GM12875 (cell line): Measurements from ENCODE around the gene SUPT20H.
A peak's percentile ranks its signal among the peaks of the same experiment; 100 is the strongest.
"Not testable (repeated sequence)": the region's sequence is repeated elsewhere in the genome, so short reads cannot be mapped to it uniquely, and the experiment has no call there.

Source experiments
- H3K4me3 ChIP-seq: one replicate; pipeline ENCODE4 v1.5.1; 2011; ENCODE audit warnings: low read depth, low read length, control low read depth
- TF ChIP-seq, protein P1 (sequence below): IDR thresholded peaks from 2 replicates; pipeline ENCODE4 v1.5.1; 2011; ENCODE audit warnings: low read depth, mild to moderate bottlenecking, control low read depth, inconsistent platforms, low read length, moderate library complexity, borderline replicate concordance; ENCODE audit not compliant: insufficient read depth

Gene SUPT20H

DNA sequence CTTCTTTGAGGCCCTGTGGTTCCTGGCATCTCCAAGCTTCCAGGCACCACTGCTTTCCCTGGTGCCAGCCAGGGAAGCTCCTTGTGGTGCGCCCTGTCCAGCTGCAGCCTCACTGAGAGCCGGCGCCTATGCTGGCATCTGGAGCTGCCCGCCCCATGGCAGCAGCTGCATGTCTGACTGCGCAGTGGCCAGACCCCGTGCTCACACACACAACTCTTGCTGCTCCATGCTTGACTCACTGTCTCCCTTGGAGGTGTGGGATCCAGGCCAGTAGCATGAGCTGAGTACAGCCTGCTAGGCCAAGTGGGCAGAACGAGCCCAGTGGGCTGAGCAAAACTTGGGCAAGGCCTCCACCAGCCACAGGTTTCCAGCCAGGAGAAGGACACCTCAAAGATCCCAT lies 11.5 kb upstream of the SUPT20H start:
- TF ChIP-seq, protein P1, sequence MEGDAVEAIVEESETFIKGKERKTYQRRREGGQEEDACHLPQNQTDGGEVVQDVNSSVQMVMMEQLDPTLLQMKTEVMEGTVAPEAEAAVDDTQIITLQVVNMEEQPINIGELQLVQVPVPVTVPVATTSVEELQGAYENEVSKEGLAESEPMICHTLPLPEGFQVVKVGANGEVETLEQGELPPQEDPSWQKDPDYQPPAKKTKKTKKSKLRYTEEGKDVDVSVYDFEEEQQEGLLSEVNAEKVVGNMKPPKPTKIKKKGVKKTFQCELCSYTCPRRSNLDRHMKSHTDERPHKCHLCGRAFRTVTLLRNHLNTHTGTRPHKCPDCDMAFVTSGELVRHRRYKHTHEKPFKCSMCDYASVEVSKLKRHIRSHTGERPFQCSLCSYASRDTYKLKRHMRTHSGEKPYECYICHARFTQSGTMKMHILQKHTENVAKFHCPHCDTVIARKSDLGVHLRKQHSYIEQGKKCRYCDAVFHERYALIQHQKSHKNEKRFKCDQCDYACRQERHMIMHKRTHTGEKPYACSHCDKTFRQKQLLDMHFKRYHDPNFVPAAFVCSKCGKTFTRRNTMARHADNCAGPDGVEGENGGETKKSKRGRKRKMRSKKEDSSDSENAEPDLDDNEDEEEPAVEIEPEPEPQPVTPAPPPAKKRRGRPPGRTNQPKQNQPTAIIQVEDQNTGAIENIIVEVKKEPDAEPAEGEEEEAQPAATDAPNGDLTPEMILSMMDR: no peak
- no peak overlapping the region for H3K4me3 ChIP-seq

DNA sequence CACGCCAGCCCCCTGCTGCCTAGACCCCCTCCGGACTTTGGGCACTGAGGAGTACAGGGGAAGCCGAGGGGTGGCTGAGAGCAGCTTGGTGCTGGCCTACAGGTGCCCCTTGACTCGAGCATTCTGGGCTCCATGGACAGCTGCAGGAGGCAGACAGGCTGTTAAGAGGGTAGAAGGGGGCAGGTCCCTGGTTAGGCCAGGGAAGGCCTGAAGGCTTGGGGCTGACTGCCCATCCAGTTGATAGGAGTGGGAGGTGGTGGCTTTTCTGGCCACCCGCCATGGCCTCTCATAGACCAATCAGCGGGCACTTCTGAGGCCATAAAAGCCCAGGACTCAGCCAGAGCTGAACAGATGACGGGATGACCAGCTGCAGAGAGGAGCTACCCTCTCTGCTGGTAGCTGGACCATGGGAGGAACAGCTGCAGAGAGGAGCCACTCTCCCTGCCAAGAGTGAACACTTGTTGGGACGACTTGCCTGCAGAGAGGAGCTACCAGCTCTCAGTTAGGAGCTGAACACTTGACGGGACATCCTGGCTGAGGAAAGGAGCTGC lies 10.7 kb upstream of the SUPT20H start:
- H3K4me3 ChIP-seq: no peak overlapping the region
- TF ChIP-seq, protein P1: no peak

GRCh38 chr13:37069597-37070103 lies 10.2 kb upstream of the SUPT20H start:
- TF ChIP-seq, protein P1: no peak

DNA sequence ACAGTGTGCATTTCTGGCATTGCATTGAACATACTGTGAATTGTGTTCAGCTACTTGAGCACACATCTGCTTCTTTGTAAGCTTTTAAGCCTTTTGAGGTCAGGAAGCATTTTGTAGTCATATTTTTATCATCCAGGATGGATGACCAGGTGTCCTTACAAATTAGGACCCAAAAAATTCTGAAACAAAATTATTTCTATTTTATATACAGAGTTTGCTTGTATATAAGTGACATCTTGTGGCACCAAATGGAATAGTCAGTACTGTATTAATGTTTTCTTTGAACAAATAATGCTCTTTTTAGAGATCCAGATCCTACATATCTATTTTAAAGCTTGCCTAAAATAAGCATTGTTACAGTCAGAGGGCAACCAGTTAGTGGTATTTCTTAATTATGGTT lies 9.5 kb upstream of the SUPT20H start:
- TF ChIP-seq, protein P1: no peak
- H3K4me3 ChIP-seq: no peak overlapping the region

More at GRCh38 chr13:37069597-37070103, 10.2 kb upstream of the SUPT20H start:
- H3K4me3 ChIP-seq: no peak overlapping the region

- H3K4me3 ChIP-seq: no peak overlapping the region
- TF ChIP-seq, protein P1: no peak
Measured at GRCh38 chr13:37067874-37068273, 8.4 kb upstream of the SUPT20H start.

DNA sequence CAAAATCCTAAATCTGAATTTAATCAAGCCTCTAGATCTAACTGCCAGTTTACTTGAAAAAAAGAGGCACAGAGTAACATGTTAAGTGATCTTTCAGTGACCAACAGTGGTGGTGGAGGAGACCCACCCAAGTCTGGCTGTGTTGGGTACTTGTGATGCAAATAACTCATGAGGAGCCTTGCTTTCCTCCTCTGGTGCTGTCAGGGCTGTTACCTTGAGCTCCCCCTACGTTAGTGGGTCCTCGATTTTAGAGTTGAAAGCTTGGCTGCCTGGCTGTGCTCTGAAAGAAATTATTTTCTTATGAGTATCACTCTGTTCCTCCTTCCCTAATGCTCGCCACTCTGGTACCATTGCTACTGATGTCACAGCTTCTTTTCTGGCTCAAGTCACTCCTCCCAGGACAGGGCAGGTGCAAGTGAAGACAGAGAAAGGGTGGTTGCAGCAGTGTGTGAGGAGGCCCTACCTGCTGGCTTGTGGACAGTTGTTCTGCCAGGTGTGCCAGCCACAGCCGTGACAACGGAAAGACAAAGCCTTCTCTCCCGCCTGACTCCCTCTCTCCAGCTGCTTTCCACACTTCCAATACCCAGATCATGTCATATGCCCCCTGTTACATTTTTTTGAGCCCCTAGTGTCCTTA lies 6.5 kb upstream of the SUPT20H start:
- TF ChIP-seq, protein P1: no peak
- no peak overlapping the region for H3K4me3 ChIP-seq

DNA sequence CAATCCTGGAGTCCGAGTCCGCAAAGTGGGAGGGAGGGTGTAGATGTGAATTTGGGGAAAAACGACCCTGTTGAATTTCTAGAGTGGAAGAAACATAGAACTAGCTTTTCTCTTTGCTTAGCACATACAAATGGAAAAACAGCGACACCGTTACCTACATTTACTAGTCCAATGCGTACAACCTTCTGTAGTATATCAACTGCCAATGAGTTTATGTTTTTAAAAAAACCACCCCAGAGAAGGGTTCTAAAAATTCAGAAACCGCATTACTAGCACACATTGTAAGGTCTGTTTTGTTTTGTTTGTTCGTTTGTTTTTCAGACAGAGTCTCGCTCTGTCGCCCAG lies 332 bp upstream of the SUPT20H start:
- TF ChIP-seq, protein P1: no peak
- peak overlapping the region; percentile 76 for H3K4me3 ChIP-seq

GRCh38 chr13:37056228-37056627 lies 3.3 kb downstream of the SUPT20H start:
- H3K4me3 ChIP-seq: not testable (repeated sequence)

DNA sequence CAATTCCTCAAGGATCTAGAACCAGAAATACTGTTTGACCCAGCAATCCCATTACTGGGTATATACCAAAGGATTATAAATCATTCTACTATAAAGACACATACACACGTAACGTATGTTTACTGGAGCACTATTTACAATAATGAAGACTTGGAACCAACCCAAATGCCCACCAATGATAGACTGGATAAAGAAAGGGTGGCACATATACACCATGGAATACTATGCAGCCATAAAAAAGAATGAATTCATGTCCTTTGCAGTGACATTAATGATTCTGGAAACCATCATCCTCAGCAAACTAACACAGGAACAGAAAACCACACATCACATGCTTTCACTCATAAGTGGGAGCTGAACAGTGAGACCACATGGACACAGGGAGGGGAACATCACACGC lies 6.4 kb downstream of the SUPT20H start:
- H3K4me3 ChIP-seq: not testable (repeated sequence)
